K562 (cell line): ENCODE measurements around the gene PIK3C2B. TPM values are rescaled to one million over a fixed set of nuclear protein-coding genes. Genes with fewer than 3 reads are reported as not detected.

Source experiments
- ATAC-seq: fragments of 200-7000 bp; cut with Tn5 transposase; 3 replicates; pipeline ENCODE4 v1.9.1; 2020; ENCODE audit warnings: moderate library complexity
- BruUV-seq: library from RNA; stranded (reverse); fragments of 400-500 nt; replicated peaks from 2 replicates; lab custom pipeline; 2021; lab: Mats Ljungman, UMichigan
- CTCF ChIA-PET: fragments of 300-600 bp; formaldehyde crosslinking; extraction: SDS; loops from one replicate; lab custom pipeline; 2021; ENCODE audit warnings: low intra/inter-chr PET ratio; lab: Yijun Ruan, JAX
- POLR2A ChIA-PET: fragments of 300-600, 350-650 bp; sonication (Branson Sonifier 250); formaldehyde crosslinking; extraction: SDS; loops from one replicate; lab custom pipeline; 2021; ENCODE audit warnings: antibody characterized with exemption, inconsistent platforms; lab: Yijun Ruan, JAX
- DNase-seq, 4 experiments: peaks; one replicate each; pipeline versions ENCODE4 v3.0.0 to v3.0.0-alpha.2; 2011 to 2018; ENCODE audit warnings: low spot score in 3 of 4, mixed read lengths in 3 of 4; ENCODE audit errors: extremely low read depth in 1 of 4
- FAIRE-seq: peaks from 2 replicates; lab custom pipeline; 2011; peaks lifted over from hg19 to GRCh38; lab: Jason Lieb, UNC
- H2AFZ ChIP-seq: 2 replicates; pipeline ENCODE4 v1.6.0; 2011; ENCODE audit warnings: low read depth, low read length, control low read depth, inconsistent platforms
- H3K27ac ChIP-seq: fragments of 200-600 bp; 3 replicates; pipeline ENCODE4 v1.8.0; 2011; ENCODE audit warnings: low read depth, mild to moderate bottlenecking, control low read depth, inconsistent platforms, low read length, moderate library complexity, mixed read lengths; ENCODE audit errors: extremely low read depth
- H3K27me3 ChIP-seq, 2 experiments: fragments of 300-600 bp in 1 of 2; 2 replicates in 1 of 2; 3 replicates in 1 of 2; pipeline versions ENCODE4 v1.6.0 to v1.8.0; 2011; ENCODE audit warnings: inconsistent platforms in 2 of 2, low read length in 2 of 2, mild to moderate bottlenecking in 1 of 2, mixed read lengths in 1 of 2, moderate library complexity in 1 of 2; ENCODE audit not compliant: control insufficient read depth in 2 of 2, insufficient read depth in 2 of 2
- H3K36me3 ChIP-seq: fragments of 300-600 bp; 3 replicates; pipeline ENCODE4 v1.8.0; 2011; ENCODE audit warnings: mild to moderate bottlenecking, low read length, inconsistent platforms; ENCODE audit not compliant: control insufficient read depth, insufficient read depth
- H3K4me1 ChIP-seq, 2 experiments: fragments of 200-600 bp in 1 of 2; replicated peaks in 1 of 2; 2 replicates in 1 of 2; 3 replicates in 1 of 2; pipeline versions ENCODE4 v1.5.1 to v1.8.0; 2011; ENCODE audit warnings: inconsistent platforms in 2 of 2, low read length in 2 of 2, mild to moderate bottlenecking in 1 of 2, mixed read lengths in 1 of 2, moderate library complexity in 1 of 2; ENCODE audit not compliant: control insufficient read depth in 2 of 2, insufficient read depth in 2 of 2
- H3K4me2 ChIP-seq: 2 replicates; pipeline ENCODE4 v1.6.1; 2011; ENCODE audit warnings: low read length, control low read depth, inconsistent platforms, mixed read lengths; ENCODE audit not compliant: insufficient read depth
- H3K4me3 ChIP-seq: fragments of 200-600 bp; sonication (generic), shearing (Covaris generic); 2 replicates; pipeline ENCODE4 v1.5.1; 2016; ENCODE audit warnings: control low read depth, inconsistent platforms
- H3K79me2 ChIP-seq: fragments of 200-600 bp; 3 replicates; pipeline ENCODE4 v1.8.0; 2011; ENCODE audit warnings: low read length, inconsistent platforms; ENCODE audit not compliant: control insufficient read depth, insufficient read depth
- H3K9ac ChIP-seq, 2 experiments: 2 replicates each; pipeline versions ENCODE4 v1.6.0 to v1.6.1; 2011; ENCODE audit warnings: low read depth in 2 of 2, low read length in 2 of 2, control low read depth in 1 of 2, inconsistent platforms in 1 of 2, mild to moderate bottlenecking in 1 of 2, mixed read lengths in 1 of 2; ENCODE audit not compliant: insufficient read depth in 1 of 2
- H3K9me1 ChIP-seq: one replicate; pipeline ENCODE4 v1.6.0; 2011; ENCODE audit warnings: inconsistent platforms, mild to moderate bottlenecking, low read length, moderate library complexity; ENCODE audit not compliant: control insufficient read depth, insufficient read depth
- H3K9me3 ChIP-seq: replicated peaks from 2 replicates; pipeline ENCODE4 v1.5.1; 2011; ENCODE audit warnings: low read depth, low read length, inconsistent platforms; ENCODE audit not compliant: control insufficient read depth, insufficient read depth
- H4K20me1 ChIP-seq: replicated peaks from 2 replicates; pipeline ENCODE4 v1.6.1; 2011; ENCODE audit warnings: low read length, inconsistent platforms, mixed read lengths; ENCODE audit not compliant: control insufficient read depth, insufficient read depth
- EHMT2 ChIP-seq: fragments of 450-650 bp; IDR thresholded peaks from 2 replicates; pipeline ENCODE4 v1.6.1; 2018; ENCODE audit warnings: antibody characterized with exemption
- ETV1 ChIP-seq: fragments of 450-650 bp; conservative IDR thresholded peaks from 2 replicates; pipeline ENCODE4 v1.6.1; 2016; ENCODE audit warnings: missing genetic modification characterization, control low read depth, low read depth, missing compliant biosample characterization
- FIP1L1 ChIP-seq: fragments of 200-400 bp; formaldehyde crosslinking; IDR thresholded peaks from 2 replicates; pipeline ENCODE4 v1.6.1; 2018; ENCODE audit warnings: mild to moderate bottlenecking, low read depth, low read length; ENCODE audit not compliant: poor library complexity, severe bottlenecking
- NCOA6 ChIP-seq: fragments of 450-650 bp; IDR thresholded peaks from 2 replicates; pipeline ENCODE4 v1.6.1; 2017; ENCODE audit warnings: mild to moderate bottlenecking
- POLR2G ChIP-seq: fragments of 200-400 bp; formaldehyde crosslinking; IDR thresholded peaks from 2 replicates; pipeline ENCODE4 v1.6.1; 2017; ENCODE audit warnings: low read depth, mild to moderate bottlenecking, antibody characterized with exemption, low read length, moderate library complexity
- RBFOX2 ChIP-seq: fragments of 200-400 bp; formaldehyde crosslinking; IDR thresholded peaks from 2 replicates; pipeline ENCODE4 v1.6.1; 2017; ENCODE audit warnings: low read depth, mild to moderate bottlenecking, low read length, moderate library complexity
- ZNF133 ChIP-seq: fragments of 250-450 bp; sonication (Bioruptor Pico); IDR thresholded peaks from 2 replicates; pipeline ENCODE4 v1.4.0; 2020; ENCODE audit warnings: mild to moderate bottlenecking
- ZNF143 ChIP-seq: sonication (generic); formaldehyde crosslinking; IDR thresholded peaks from 2 replicates; pipeline ENCODE4 v1.9.0; 2022; ENCODE audit warnings: mild to moderate bottlenecking, missing genetic modification reagents
- ZNF644 ChIP-seq: fragments of 200-800 bp; sonication (Bioruptor generic); IDR thresholded peaks from 2 replicates; pipeline ENCODE4 v1.6.1; 2016; ENCODE audit warnings: low read depth, missing genetic modification characterization, missing compliant biosample characterization
- WGBS: fragments of 100-300 bp; shearing (Covaris generic); methylation state at CpG from one replicate; pipeline ENCODE4 v1.1.6; 2016; ENCODE audit warnings: low coverage, mixed read lengths; ENCODE audit not compliant: insufficient coverage; ENCODE audit errors: missing lambda C conversion rate; 5-methylcytosine and 5-hydroxymethylcytosine counted together
- in situ Hi-C: fragments of 300-500 bp; cut with MboI; formaldehyde crosslinking; loops from 4 replicates; pipeline ENCODE4 v1.15.0; 2018; ENCODE audit warnings: inconsistent platforms, mixed read lengths
- intact Hi-C: fragments of 100-400 bp; cut with micrococcal nuclease; formaldehyde crosslinking; loops from 2 replicates; pipeline ENCODE4 v1.14.2; 2022
- polyA plus RNA-seq, 8 experiments: library from polyadenylated mRNA; depleted of rRNA in 4 of 8; stranded (reverse) in 5 of 8; unstranded in 3 of 8; fragments of >200 nt; fragmentation: Nextera tagmentation in 2 of 8; fragmentation: Illumina TruSeq in 1 of 8; extraction: Ambion mirVana in 2 of 8; extraction: Trizol in 1 of 8; gene quantifications; 2 replicates each; pipeline versions ENCODE4 v1.2.1 to v1.2.3, GENCODE V29; 2011 to 2014; ENCODE audit warnings: inconsistent platforms in 1 of 8, missing spikeins in 1 of 8
- total RNA-seq, 7 experiments: library from RNA; depleted of rRNA in 6 of 7; stranded (reverse); fragments of >200 nt in 6 of 7; fragmentation: Illumina TruSeq in 2 of 7; extraction: Trizol in 2 of 7; gene quantifications; 2 replicates each; pipeline versions ENCODE4 v1.2.1 to v1.2.3, GENCODE V29; 2011 to 2021; ENCODE audit warnings: low replicate concordance in 1 of 7
- TF ChIP-seq, protein P1 (sequence below): fragments of 250-450 bp; sonication (Bioruptor Pico); IDR thresholded peaks from 2 replicates; pipeline ENCODE4 v1.8.0; 2021; ENCODE audit warnings: borderline replicate concordance, mild to moderate bottlenecking, moderate library complexity; ENCODE audit not compliant: poor library complexity, severe bottlenecking

PIK3C2B gene
- total and polyA plus RNA-seq, 9 of the 15 experiments (the other 6 are each of a cell fraction or from before 2014, with no cell fraction given) = 0.10 to 2.9 (median 0.72) TPM

GRCh38 chr1:204529371-204529895 lies 34.8 kb upstream of the PIK3C2B start (continued):
- TF ChIP-seq POLR2G = 0 out of 2 replicates have a peak, but pooled peaks have one; percentile 37
- no peak for TF ChIP-seq ZNF644 (tag)
- TF ChIP-seq RBFOX2 = peak; percentile 57
- no peak for TF ChIP-seq ZNF143 (CRISPR knock-in tag)
- no peak for TF ChIP-seq ETV1
- TF ChIP-seq FIP1L1 = no peak
- TF ChIP-seq, protein P1, sequence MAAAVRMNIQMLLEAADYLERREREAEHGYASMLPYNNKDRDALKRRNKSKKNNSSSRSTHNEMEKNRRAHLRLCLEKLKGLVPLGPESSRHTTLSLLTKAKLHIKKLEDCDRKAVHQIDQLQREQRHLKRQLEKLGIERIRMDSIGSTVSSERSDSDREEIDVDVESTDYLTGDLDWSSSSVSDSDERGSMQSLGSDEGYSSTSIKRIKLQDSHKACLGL (CRISPR knock-in tag) = no peak
- TF ChIP-seq ZNF133 (CRISPR knock-in tag) = no peak
- TF ChIP-seq EHMT2 = no peak
- no peak for TF ChIP-seq NCOA6
- TF ChIP-seq, all 486 proteins: peak for 3

GRCh38 chr1:204528677-204529076 lies 34.1 kb upstream of the PIK3C2B start:
- in situ Hi-C loops (no loop called here), intact Hi-C loops (no loop called here)
- ChIA-PET POLR2A (interaction anchor here (0.5 to 8.8 kb wide), 8 partner anchors 9 to 595 kb away, joined by 3 to 91 read pairs (median 4); partner anchors contain the start of gene MDM4), CTCF (no interaction called here)
- Histone ChIP-seq H3K4me3 (no peak overlapping the region), H3K4me1 (peaks cover 3 to 4% of the 10 kb centered on the region in 2 experiments; a peak in 3 of 5 replicates), H3K9ac (0 out of 4 replicates have a peak overlapping the region, but pooled peaks of 1 of the 2 experiments have one; percentile 38), H3K9me1 (peaks cover 6% of the 10 kb centered on the region), H3K9me3 (peaks cover 3% of the 10 kb centered on the region; the same call in 1 of the 2 replicates), H4K20me1 (no peaks in the 10 kb centered on the region; the same call in 1 of the 2 replicates), H2AFZ (no peak overlapping the region), H3K79me2 (peaks cover 20% of the 10 kb centered on the region), H3K4me2 (no peak overlapping the region), H3K36me3 (peaks cover 96% of the 10 kb centered on the region), H3K27ac (no peak overlapping the region), H3K27me3 (no peaks in the 10 kb centered on the region)
- DNase-seq (no peak), ATAC-seq (no peak), FAIRE-seq (no peak)
- BruUV-seq = no TSS peak
- WGBS = 95% methylated on average over 8 of the region's 8 CpGs
